Ectodermal cell (in vitro differentiated cells): ENCODE results near the gene BAG5.
A peak's percentile ranks its signal among the peaks of the same experiment; 100 is the strongest.
"Not testable (repeated sequence)": the region's sequence is repeated elsewhere in the genome, so short reads cannot be mapped to it uniquely, and the experiment has no call there.

Source experiments
- H3K27ac ChIP-seq: 2 replicates; pipeline ENCODE4 v1.7.0; 2013; ENCODE audit warnings: mild to moderate bottlenecking, low read depth, low read length; ENCODE audit not compliant: insufficient read depth, poor library complexity, severe bottlenecking
- H3K27me3 ChIP-seq: 2 replicates; pipeline ENCODE4 v1.7.0; 2013; ENCODE audit warnings: mild to moderate bottlenecking, low read length; ENCODE audit not compliant: insufficient read depth, control insufficient read depth, poor library complexity, severe bottlenecking
- H3K36me3 ChIP-seq: one replicate; pipeline ENCODE4 v1.7.0; 2013; ENCODE audit warnings: low read length; ENCODE audit not compliant: control insufficient read depth, insufficient read depth
- H3K4me1 ChIP-seq: one replicate; pipeline ENCODE4 v1.7.0; 2013; ENCODE audit warnings: low read length; ENCODE audit not compliant: control insufficient read depth, insufficient read depth
- H3K4me3 ChIP-seq: 2 replicates; pipeline ENCODE4 v1.7.0; 2013; ENCODE audit warnings: low read depth, low read length, control low read depth; ENCODE audit not compliant: insufficient read depth
- H3K9me3 ChIP-seq: 2 replicates; pipeline ENCODE4 v1.7.0; 2013; ENCODE audit warnings: mild to moderate bottlenecking, low read length, moderate library complexity; ENCODE audit not compliant: control insufficient read depth
- WGBS, 2 experiments: methylation state at CpG; one replicate each; pipeline ENCODE4 v1.1.7; 2013; ENCODE audit warnings: missing lambda C conversion rate in 2 of 2; 5-methylcytosine and 5-hydroxymethylcytosine counted together

The BAG5 gene

GRCh38 chr14:103528146-103528586 lies 34.3 kb downstream of the BAG5 start:
- Histone ChIP-seq H3K9me3 (no peaks in the 10 kb centered on the region), H3K36me3 (no peaks in the 10 kb centered on the region), H3K4me3 (peak overlapping the region; percentile 78), H3K27me3 (peaks cover 18% of the 10 kb centered on the region), H3K27ac (peak overlapping the region; percentile 0), H3K4me1 (peaks cover 22% of the 10 kb centered on the region)
- WGBS, 2 experiments: 63 to 68% methylated on average over 10 of the region's 10 CpGs

GRCh38 chr14:103527408-103528145 lies 34.9 kb downstream of the BAG5 start:
- peaks cover 24% of the 10 kb centered on the region for H3K27me3 ChIP-seq
- no peak overlapping the region for H3K27ac ChIP-seq
- 92 to 93% methylated on average over 14 of the region's 14 CpGs for WGBS, 2 experiments
- H3K4me3 ChIP-seq: peak overlapping the region; percentile 10
- peaks cover 24% of the 10 kb centered on the region for H3K4me1 ChIP-seq
- no peaks in the 10 kb centered on the region for H3K36me3 ChIP-seq
- H3K9me3 ChIP-seq: no peaks in the 10 kb centered on the region

- Histone ChIP-seq H3K9me3 (no peaks in the 10 kb centered on the region), H3K27me3 (peaks cover 29% of the 10 kb centered on the region), H3K36me3 (no peaks in the 10 kb centered on the region), H3K27ac (no peak overlapping the region), H3K4me3 (no peak overlapping the region), H3K4me1 (peaks cover 24% of the 10 kb centered on the region)
- WGBS, 2 experiments: 91 to 100% methylated on average over 1 of the region's 1 CpG
These were observed 35.6 kb downstream of the BAG5 start for GRCh38 chr14:103526914-103527248.

GRCh38 chr14:103526247-103526913 lies 36.1 kb downstream of the BAG5 start:
- H3K27me3 ChIP-seq: peaks cover 34% of the 10 kb centered on the region
- no peaks in the 10 kb centered on the region for H3K9me3 ChIP-seq
- H3K4me1 ChIP-seq: peaks cover 24% of the 10 kb centered on the region
- no peaks in the 10 kb centered on the region for H3K36me3 ChIP-seq
- 84 to 87% methylated on average over 8 of the region's 8 CpGs for WGBS, 2 experiments
- no peak overlapping the region for H3K27ac ChIP-seq
- H3K4me3 ChIP-seq: no peak overlapping the region

- H3K9me3 ChIP-seq, H3K36me3 ChIP-seq, H3K27ac ChIP-seq, H3K4me3 ChIP-seq: not testable (repeated sequence)
- peaks cover 26% of the 10 kb centered on the region for H3K4me1 ChIP-seq
- WGBS, 2 experiments: 77 to 81% methylated on average over 17 of the region's 17 CpGs
- peaks cover 38% of the 10 kb centered on the region for H3K27me3 ChIP-seq
These were observed 36.8 kb downstream of the BAG5 start for GRCh38 chr14:103525430-103526246.

GRCh38 chr14:103524002-103524935 lies 38.2 kb downstream of the BAG5 start:
- Histone ChIP-seq H3K4me1 (peaks cover 32% of the 10 kb centered on the region), H3K36me3 (no peaks in the 10 kb centered on the region), H3K27ac (no peak overlapping the region), H3K27me3 (peaks cover 38% of the 10 kb centered on the region), H3K9me3 (no peaks in the 10 kb centered on the region), H3K4me3 (no peak overlapping the region)
- WGBS, 2 experiments: 76 to 78% methylated on average over 12 of the region's 12 CpGs

- 29 to 33% methylated on average over 10 of the region's 10 CpGs for WGBS, 2 experiments
- H3K9me3 ChIP-seq: no peaks in the 10 kb centered on the region
- peak overlapping the region; percentile 67 for H3K4me3 ChIP-seq
- H3K36me3 ChIP-seq: no peaks in the 10 kb centered on the region
- peaks cover 39% of the 10 kb centered on the region for H3K4me1 ChIP-seq
- no peak overlapping the region for H3K27ac ChIP-seq
- peaks cover 38% of the 10 kb centered on the region for H3K27me3 ChIP-seq
These were observed 38.9 kb downstream of the BAG5 start for GRCh38 chr14:103523575-103523954.

GRCh38 chr14:103522649-103523574 lies 39.5 kb downstream of the BAG5 start, which contains the start of gene CKB:
Gene CKB, minus strand, starts transcription at chr14:103522830. Its CDS starts 337 bp downstream, at chr14:103522493.
- WGBS, 2 experiments: 1 to 2% methylated on average over 107 of the region's 107 CpGs
- Histone ChIP-seq H3K4me1 (peaks cover 40% of the 10 kb centered on the region), H3K27ac (peak within 1 kb of the TSS; percentile 16)

More at GRCh38 chr14:103522649-103523574, 39.5 kb downstream of the BAG5 start, which contains the start of gene CKB:
- Histone ChIP-seq H3K27me3 (peaks cover 38% of the 10 kb centered on the region), H3K4me3 (peak within 1 kb of the TSS; percentile 67), H3K36me3 (no peaks in the 10 kb centered on the region), H3K9me3 (no peaks in the 10 kb centered on the region)
